Middle frontal gyrus (tissue), 1 donor: ENCODE results near the gene MECP2.

Source experiments
- DNase-seq: peaks from one replicate; pipeline ENCODE4 v3.0.0-alpha.2; 2015; ENCODE audit warnings: low spot score; ENCODE audit errors: extremely low spot score

The MECP2 gene

DNA sequence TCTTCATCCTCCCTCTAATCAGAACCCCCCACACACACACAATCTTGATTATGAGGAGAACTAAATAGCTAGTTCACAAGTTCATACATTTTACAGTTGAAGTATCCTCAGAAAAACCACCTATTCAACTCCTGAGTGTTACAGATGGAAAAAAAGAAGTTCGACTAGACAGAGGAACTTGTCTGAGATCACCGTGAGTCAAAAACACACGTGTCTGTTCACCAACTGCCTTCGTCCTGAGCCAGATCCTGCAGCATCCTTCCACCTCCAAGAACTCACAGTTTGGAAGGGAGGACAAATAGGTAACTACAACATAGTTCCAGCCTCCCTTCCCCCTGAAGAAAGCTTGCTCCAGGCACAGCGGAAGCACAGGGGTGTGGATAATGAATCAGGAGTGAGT is 58.9 kb downstream of the MECP2 start:
- no peak for DNase-seq

DNA sequence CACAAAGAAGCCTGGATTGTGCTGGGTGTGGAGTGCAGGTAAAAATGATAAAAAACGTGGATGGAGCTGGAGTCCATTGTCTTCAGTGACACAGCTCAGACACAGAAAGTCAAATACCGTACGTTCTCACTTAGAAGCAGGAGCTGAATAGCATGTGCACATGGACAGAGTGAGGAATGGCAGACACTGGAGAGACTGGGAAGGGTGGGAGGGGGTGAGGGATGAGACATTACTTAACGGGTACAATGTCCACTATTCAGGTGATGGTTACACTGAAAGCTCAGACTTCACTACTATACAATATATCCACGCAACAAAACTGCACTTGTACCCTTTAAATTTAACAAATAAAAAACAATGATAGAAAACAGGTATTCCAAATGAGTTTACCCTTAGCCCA is 59.8 kb downstream of the MECP2 start:
- no peak for DNase-seq

GRCh38 chrX:154036513-154036912 is 61.0 kb downstream of the MECP2 start:
- DNase-seq = no peak

GRCh38 chrX:154033848-154034247 is 63.7 kb downstream of the MECP2 start:
- no peak for DNase-seq

GRCh38 chrX:154032653-154033052 is 64.9 kb downstream of the MECP2 start:
- no peak for DNase-seq

DNA sequence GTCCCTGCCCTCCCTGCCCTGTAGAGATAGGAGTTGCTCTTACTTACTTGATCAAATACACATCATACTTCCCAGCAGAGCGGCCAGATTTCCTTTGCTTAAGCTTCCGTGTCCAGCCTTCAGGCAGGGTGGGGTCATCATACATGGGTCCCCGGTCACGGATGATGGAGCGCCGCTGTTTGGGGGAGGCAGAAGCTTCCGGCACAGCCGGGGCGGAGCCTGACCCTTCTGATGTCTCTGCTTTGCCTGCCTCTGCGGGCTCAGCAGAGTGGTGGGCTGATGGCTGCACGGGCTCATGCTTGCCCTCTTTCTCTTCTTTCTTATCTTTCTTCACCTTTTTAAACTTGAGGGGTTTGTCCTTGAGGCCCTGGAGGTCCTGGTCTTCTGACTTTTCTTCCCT is 65.4 kb downstream of the MECP2 start:
- DNase-seq = no peak

DNA sequence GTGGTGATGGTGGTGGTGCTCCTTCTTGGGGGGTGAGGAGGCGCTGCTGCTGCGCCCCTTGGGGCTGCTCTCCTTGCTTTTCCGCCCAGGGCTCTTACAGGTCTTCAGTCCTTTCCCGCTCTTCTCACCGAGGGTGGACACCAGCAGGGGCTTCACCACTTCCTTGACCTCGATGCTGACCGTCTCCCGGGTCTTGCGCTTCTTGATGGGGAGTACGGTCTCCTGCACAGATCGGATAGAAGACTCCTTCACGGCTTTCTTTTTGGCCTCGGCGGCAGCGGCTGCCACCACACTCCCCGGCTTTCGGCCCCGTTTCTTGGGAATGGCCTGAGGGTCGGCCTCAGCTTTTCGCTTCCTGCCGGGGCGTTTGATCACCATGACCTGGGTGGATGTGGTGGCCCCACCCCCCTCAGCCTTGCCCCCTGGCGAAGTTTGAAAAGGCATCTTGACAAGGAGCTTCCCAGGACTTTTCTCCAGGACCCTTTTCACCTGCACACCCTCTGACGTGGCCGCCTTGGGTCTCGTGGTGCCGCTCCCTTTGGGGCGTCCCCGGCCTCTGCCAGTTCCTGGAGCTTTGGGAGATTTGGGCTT is 66.7 kb downstream of the MECP2 start:
- no peak for DNase-seq

DNA sequence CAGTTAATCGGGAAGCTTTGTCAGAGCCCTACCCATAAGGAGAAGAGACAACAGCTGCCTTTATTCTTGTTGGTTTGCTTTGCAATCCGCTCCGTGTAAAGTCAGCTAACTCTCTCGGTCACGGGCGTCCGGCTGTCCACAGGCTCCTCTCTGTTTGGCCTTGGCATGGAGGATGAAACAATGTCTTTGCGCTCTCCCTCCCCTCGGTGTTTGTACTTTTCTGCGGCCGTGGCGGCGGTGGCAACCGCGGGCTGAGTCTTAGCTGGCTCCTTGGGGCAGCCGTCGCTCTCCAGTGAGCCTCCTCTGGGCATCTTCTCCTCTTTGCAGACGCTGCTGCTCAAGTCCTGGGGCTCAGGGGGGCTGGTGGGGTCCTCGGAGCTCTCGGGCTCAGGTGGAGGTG is 67.3 kb downstream of the MECP2 start:
- DNase-seq = no peak

GRCh38 chrX:154029439-154029838 is 68.1 kb downstream of the MECP2 start:
- no peak for DNase-seq

DNA sequence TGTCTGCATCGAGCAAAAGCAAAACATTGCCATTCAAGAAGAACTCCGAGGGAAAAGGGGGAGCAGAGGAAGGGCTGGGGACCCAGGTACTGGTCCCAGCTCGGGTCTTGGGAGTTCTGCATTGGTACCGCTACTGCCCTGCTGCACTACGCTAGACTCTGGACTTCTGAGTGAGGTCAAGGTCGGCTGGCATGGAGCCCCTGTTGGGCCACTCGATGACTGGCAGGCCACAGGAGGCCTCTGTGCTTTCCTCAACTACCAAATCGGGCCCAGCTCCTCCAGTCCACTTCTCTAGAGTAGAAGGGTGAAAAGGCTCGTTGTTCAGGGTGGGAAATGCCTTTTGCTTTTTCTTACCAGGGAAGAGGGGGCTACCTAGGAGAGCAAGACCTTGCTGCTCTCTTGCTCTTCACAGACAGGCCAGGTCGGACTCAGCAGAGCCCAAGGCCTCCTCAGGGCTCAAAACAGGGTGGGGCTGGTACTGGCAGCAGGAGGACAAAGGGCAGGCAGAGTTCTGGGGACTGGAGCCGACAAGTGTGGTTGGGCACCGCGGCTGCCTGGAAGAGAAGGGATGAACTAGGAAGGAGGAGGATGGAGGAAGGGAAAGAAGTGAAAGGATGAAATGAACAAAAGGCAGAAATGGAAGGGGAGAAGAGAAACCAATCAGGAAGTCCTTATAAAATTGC is 68.9 kb downstream of the MECP2 start:
- no peak for DNase-seq

DNA sequence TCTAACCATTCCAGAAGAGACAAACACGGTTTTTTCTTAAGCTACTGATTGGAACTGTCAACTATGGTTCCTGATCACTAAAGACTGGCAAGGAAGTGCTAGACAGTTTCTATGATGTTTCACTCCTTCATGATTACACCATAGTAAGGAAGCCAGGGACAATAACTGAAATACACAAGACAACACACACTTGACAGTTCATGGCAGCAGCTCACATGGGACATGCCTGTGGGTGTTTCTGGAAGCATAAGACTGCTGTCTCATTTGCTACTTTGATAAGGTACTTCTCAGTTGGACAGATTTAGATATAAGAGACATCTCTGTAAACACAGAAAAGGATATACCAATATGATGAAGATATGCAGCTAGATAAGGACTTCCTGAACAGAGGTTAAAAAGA is 69.5 kb downstream of the MECP2 start:
- DNase-seq = no peak

GRCh38 chrX:154027022-154027402 is 70.5 kb downstream of the MECP2 start:
- DNase-seq = no peak

- no peak for DNase-seq
Observed at GRCh38 chrX:154026136-154027021, 71.1 kb downstream of the MECP2 start.

- DNase-seq = no peak
Observed at GRCh38 chrX:154025230-154025629, 72.3 kb downstream of the MECP2 start.

GRCh38 chrX:154024271-154024670 is 73.2 kb downstream of the MECP2 start:
- DNase-seq = no peak

- DNase-seq = no peak
Observed at GRCh38 chrX:154023276-154024000, 74.1 kb downstream of the MECP2 start.

GRCh38 chrX:154022108-154022507 is 75.4 kb downstream of the MECP2 start:
- DNase-seq = no peak

DNA sequence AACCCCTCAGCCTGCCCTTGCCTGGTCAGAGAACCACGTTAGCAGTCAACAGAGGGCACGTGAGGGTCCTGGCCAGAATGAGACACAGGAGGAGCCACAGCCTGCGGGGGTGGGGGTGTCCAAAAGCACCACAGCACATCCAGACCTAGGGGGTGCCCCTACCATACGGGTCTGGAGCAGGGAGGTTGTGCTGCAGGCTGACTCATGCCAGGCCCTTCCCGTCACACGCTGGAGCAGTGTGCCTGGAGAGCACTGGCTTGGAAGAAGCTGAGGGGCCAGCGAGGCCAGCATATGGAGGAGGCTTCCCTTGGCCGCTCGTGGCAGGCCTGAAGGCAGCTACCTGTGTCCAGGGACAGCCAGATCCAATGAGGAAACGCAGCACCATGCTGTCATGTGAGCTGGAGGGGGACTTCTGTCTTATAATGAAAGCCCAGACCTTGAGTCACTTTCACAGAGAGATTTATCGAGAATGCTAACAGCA is 76.3 kb downstream of the MECP2 start:
- DNase-seq = no peak

DNA sequence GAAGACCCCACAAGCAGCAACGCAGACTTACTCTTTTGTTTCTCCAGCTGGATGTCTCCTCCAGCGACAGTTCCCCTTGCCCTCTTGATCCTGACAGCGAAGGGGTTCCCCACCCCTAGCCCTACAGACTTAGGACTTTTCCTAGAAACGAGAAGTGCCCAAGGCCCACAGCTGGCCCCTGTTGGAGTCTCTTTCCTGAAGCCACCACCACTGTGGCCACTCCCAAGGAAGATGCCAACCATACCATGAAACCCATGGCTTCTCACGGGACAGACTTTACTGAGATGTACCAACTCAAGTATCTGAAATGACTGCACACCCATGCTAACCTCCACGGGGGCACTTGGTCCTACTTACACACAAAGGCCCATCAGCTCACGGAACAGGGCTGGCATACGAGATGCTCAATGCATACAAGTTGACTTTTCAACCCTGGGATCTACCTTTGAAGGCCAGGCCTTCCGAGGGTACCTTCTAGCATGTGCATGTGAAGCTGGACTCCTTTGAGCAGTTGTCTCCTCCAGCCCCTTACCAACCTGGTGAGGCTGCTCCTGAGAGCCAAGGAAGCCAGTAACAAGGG is 76.9 kb downstream of the MECP2 start:
- DNase-seq = no peak

- DNase-seq = peak; percentile 13
Observed at GRCh38 chrX:154019633-154020528, 77.6 kb downstream of the MECP2 start, which contains the start of gene IRAK1. Gene IRAK1, minus strand, starts transcription at chrX:154019902. Its CDS starts 90 bp downstream, at chrX:154019812.
